ENCODE measurements around the gene SLC20A1.

DNA sequence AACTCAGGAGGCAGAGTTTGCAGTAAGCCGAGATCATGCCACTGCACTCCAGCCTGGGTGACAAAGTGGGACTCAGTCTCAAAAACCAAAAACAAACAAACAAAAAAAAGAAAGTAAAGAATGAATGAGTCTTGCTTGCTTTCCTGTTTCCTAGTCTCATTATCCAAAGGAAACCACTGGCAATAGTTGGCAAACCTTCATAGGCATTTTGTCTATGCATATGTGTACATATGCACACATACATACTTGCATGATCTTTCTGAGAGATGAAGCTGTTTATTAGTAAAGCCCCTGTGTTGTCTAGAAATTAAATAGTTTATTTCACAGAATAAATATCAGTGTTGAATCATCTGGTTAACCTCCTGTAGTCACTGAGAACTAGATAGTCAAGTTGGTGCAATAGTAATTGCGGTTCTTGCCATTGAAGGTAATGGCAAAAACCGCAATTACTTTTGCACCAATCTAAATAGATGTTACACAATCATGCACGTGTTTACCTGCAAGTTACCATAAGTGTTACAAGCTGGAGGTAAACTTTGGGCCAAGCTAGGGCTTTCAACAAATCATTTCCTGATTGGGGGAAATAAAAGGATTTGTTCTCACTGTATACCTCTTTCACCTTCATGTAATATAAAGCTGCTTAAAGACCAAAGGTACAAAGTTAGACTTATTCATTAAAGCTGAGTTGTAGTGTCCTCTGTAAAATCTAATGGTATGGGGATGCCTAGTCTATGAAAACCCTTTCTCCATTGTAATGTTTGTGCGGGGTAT lies 24.7 kb downstream of the SLC20A1 start:
- TF ChIP-seq, protein P1, sequence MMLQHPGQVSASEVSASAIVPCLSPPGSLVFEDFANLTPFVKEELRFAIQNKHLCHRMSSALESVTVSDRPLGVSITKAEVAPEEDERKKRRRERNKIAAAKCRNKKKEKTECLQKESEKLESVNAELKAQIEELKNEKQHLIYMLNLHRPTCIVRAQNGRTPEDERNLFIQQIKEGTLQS (IDR thresholded peaks at IDR 0.05) = no peak
- TF ChIP-seq, protein P2, sequence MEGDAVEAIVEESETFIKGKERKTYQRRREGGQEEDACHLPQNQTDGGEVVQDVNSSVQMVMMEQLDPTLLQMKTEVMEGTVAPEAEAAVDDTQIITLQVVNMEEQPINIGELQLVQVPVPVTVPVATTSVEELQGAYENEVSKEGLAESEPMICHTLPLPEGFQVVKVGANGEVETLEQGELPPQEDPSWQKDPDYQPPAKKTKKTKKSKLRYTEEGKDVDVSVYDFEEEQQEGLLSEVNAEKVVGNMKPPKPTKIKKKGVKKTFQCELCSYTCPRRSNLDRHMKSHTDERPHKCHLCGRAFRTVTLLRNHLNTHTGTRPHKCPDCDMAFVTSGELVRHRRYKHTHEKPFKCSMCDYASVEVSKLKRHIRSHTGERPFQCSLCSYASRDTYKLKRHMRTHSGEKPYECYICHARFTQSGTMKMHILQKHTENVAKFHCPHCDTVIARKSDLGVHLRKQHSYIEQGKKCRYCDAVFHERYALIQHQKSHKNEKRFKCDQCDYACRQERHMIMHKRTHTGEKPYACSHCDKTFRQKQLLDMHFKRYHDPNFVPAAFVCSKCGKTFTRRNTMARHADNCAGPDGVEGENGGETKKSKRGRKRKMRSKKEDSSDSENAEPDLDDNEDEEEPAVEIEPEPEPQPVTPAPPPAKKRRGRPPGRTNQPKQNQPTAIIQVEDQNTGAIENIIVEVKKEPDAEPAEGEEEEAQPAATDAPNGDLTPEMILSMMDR (IDR thresholded peaks at IDR 0.05 in 2 of 3, conservative IDR thresholded peaks at IDR 0.05 in 1 of 3; ENCODE audit: borderline replicate concordance in 1 of 3, insufficient read depth in 1 of 3, low read depth in 2 of 3, low read length in 2 of 3) = no peak
- TF ChIP-seq, protein P3, sequence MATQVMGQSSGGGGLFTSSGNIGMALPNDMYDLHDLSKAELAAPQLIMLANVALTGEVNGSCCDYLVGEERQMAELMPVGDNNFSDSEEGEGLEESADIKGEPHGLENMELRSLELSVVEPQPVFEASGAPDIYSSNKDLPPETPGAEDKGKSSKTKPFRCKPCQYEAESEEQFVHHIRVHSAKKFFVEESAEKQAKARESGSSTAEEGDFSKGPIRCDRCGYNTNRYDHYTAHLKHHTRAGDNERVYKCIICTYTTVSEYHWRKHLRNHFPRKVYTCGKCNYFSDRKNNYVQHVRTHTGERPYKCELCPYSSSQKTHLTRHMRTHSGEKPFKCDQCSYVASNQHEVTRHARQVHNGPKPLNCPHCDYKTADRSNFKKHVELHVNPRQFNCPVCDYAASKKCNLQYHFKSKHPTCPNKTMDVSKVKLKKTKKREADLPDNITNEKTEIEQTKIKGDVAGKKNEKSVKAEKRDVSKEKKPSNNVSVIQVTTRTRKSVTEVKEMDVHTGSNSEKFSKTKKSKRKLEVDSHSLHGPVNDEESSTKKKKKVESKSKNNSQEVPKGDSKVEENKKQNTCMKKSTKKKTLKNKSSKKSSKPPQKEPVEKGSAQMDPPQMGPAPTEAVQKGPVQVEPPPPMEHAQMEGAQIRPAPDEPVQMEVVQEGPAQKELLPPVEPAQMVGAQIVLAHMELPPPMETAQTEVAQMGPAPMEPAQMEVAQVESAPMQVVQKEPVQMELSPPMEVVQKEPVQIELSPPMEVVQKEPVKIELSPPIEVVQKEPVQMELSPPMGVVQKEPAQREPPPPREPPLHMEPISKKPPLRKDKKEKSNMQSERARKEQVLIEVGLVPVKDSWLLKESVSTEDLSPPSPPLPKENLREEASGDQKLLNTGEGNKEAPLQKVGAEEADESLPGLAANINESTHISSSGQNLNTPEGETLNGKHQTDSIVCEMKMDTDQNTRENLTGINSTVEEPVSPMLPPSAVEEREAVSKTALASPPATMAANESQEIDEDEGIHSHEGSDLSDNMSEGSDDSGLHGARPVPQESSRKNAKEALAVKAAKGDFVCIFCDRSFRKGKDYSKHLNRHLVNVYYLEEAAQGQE (IDR thresholded peaks at IDR 0.05; ENCODE audit: low read depth) = no peak
